HPDE6-E6E7 (cell line): ENCODE results near the gene MRPL43.
"Not testable (repeated sequence)": the region's sequence is repeated elsewhere in the genome, so short reads cannot be mapped to it uniquely, and the experiment has no call there.

Source experiments
- DNase-seq: peaks from one replicate; pipeline ENCODE4 v3.0.0; 2011; ENCODE audit warnings: missing footprints; ENCODE audit errors: extremely low spot score

The MRPL43 gene

DNA sequence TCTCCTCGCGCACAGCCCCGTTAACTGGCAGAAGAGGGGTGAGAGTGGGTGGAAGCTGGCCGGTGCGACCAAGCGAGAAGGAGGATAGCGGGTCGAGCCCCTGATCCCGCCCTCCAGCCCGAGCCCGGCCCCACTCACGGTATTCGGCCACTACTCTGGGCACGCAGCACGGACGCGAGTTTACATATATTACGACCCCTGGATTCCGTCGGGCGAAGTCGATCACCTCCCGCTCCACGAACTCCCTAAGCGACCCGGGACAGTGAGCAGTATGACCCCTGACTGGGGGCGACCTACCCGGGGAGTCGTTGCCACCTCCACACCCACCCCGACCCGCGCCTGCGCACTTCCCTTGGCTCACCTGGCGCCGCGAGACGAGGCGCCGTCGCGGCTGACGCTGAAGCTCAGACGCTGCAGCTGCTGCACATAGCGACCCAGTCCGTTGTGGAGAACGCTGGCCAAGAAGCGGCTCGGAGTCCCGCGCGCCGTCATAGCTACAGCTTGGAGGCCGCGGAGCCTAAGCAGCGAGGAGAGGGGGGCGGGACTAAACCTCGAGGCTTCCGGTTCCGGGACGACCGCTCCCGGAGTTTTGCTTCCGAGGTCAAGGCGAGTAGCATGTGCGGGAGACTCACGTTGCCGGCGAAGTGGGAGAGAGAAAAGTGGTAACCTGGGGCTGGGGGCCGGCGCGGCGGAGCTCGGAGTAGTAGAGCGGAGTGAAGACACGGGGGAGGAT, at the start of gene MRPL43, which contains the start of gene TWNK:
MRPL43 (minus strand) TSS at position 546 of the 733 bp plus-strand sequence; CDS start at position 492, 54 bp downstream.
TWNK (plus strand) TSS at position 592 of the 733 bp plus-strand sequence. CDS start 668 bp downstream, outside the sequence.
- DNase-seq = peak; percentile 81

DNA sequence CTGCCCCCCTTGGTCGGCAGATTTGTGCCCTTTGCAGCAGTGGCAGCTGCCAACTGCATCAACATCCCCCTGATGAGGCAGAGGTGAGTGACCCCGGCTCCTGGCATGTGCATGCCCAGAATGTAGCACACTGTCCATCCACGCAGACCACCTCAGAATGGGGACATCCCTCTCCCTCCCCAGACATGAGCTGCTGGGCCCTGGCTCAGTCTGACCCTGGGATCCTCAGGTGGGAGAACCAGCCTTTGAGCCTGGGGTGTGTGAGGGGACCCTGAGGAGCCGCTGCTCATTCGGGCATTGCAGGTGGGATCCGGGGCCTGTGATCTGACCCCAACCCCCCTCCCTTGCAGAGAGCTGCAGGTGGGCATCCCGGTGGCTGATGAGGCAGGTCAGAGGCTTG, 49.4 kb upstream of the MRPL43 start:
- no peak for DNase-seq

DNA sequence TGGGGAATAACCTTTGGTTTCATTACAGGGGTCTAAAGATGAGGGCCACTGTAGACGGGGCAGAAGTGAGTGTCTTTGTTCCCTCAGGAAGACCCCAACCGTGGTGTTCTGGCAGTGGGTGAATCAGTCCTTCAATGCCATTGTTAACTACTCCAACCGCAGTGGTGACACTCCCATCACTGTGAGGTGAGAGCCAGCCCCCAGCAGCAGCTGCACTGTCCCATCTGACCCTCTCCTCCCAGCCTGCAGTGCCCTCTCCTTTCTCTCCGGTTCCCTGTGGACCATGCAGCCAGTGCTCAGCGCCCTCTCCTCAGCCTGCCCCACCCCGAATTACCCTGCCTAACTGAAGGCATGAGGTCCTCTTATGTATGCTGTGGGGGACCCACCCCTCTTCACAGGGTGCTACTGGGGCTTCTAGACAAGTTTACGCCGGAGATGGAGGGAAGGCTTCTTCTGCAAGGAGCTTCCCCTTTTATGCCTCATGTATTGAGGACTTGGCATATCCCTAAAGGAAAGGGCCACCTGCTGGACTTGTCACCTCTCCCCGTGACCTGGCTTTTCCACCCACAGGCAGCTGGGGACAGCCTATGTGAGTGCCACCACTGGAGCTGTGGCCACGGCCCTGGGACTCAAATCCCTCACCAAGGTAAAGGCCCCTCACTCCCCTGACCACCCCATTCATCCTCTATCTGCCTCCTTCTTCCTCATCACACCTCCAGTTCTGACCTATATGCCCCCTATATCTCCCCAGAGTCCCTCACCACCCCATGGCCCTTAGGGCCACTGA, 48.8 kb upstream of the MRPL43 start:
- DNase-seq = no peak

DNA sequence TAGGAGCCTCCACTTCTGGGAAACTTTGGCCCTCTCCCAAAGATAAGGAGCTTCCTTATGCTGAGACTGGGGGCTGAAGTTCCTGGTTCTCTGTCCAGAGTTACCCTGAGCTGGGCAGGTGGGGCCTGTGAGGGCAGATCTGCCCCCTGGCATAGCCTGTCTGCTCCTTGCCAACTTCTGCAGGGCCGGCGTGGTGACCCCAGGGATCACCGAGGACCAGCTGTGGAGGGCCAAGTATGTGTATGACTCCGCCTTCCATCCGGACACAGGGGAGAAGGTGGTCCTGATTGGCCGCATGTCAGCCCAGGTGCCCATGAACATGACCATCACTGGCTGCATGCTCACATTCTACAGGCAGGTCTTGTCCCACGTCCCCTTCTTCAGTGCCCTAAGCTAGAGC, 48.0 kb upstream of the MRPL43 start:
- DNase-seq = no peak

DNA sequence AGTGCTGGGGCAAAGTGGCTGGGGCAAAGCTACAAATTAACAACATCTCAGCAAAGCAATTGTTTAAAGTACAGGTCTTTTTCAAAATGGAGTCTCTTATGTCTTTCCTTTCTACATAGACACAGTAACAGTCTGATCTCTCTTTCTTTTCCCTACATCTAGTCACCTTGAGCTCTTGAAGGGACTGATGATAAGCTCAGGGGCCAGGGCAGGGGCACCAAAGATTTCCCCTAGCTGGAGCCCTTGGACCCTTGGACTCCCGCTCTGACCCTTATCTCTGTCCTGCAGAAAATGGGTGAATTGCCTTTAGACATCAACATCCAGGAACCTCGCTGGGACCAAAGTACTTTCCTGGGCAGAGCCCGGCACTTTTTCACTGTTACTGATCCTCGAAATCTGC, 47.1 kb upstream of the MRPL43 start:
- not testable (repeated sequence) for DNase-seq

DNA sequence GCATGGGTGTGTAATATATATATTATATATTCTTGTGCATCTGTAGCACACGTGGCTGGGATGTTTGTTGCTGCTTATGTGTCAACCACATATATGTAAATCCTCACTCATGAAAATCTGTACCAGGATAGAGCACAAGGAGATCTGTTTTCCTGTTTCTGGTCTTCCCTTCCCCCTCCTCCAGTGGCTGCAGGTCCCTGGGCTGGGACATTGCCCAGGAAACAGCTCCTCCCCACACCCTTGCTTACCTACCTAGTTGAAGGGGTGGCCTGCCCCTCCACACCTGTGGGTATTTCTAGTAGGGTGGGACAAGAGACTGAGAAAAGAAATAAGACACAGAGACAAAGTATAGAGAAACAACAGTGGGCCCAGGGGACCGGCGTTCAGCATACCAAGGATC, 46.0 kb upstream of the MRPL43 start:
- no peak for DNase-seq

DNA sequence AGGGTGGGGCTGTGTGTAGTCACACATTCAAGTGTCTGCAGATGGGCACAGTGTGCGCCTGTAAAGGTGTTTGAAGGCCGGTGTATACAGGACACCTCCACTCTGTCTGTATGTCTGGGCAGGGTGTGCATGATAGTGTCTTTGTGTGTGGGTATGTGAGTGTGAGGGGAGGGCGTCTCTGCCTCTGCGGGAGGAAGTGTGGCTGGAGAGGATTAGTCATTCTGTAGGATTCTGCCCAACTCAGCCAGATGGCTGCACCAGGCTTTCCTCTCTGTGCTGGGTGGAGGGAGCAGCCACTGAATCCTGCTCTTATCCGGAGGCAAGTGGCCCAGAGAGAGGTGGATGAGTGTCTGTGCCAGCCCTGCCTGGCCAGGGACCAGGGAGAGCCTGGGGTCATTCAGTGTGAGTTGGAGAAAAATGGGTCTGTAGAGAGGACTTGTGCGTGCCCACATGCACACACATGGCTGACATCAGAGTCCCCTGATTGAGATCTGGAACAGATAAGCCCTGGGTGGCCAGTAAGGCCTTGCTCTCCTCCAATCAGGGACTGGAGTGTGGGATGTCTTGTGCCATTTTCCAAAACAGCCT, 45.4 kb upstream of the MRPL43 start:
- peak; percentile 76 for DNase-seq

DNA sequence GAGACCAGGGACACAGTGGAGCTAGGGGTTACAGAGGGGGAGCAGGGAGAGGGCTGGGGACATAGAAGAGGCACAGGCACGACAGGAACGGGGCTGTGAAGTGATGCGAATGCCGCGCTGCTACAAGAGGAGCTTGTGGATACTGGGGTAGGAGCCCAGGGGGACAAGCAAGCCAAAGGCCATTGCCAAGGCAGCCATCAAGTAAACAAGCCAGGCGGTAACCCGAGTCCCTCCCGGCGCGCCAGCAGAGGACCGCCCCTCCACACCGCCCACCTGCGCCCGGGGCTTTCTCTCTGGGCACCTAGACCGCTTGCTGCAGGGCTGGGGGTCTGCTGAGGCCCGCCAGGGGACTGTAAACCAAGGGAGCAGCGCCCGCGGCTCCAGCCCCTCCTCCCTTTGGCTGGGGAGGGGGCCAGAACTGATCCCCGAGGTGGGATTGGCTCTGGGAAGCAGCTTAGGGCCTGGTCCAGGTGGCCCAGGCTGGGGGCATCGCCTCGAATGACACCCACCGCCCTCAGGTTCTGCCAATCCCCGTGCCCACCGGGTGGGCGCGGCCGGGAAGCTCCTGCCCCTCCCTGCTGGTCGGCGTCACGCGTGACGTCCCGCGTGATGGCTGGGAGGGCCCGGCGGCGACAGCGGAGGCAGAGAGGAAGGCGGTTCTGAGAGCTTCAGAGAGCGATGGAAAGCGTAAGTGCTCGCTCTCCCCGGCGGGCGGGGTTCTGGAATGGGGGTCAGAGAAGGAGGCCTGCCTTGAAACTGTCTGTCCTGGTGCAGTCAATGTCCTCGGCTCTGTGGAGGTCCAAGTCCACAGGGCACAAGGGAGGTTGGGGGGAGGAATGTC, 44.7 kb upstream of the MRPL43 start:
- DNase-seq = peak; percentile 33

DNA sequence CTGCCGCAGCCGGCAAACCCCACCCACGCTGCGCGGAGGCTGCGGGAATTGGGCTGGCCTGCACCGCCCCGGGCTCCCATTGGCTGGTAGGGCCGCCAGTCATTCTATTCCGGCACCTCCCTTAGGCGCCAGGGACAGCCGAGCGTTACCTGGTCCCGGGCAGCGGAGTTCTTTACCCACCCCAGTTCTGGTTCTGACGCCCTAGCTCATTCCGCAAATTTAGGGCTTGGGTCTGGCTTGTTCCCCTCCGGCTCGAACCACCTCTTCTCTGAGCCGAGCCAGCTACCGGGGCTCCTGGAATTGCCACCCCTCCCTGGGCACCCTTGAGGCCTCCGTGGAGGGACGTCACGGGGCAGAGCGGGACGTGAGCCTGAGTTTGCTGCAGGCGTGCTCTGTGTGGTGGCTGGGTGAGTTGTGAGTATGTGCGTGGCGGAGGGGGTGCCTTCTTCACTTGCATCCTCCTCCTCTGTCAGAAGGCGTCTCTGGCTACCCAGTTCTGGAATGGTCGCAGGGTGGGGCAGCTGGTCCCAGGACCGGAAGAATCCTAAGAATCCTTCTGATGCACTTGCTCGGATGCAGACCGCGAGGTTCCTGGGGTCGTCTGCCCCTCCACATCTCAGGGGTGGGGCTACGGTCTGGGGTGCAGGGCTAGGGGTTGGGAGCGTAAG, 44.0 kb upstream of the MRPL43 start, which contains the start of the genes PDZD7 and SFXN3:
PDZD7 (minus strand) TSS at position 2 of the 668 bp plus-strand sequence. CDS start 910 bp downstream, outside the sequence.
SFXN3 (plus strand) TSS at position 107 of the 668 bp plus-strand sequence. CDS start 3,461 bp downstream, outside the sequence.
- DNase-seq = peak; percentile 98

DNA sequence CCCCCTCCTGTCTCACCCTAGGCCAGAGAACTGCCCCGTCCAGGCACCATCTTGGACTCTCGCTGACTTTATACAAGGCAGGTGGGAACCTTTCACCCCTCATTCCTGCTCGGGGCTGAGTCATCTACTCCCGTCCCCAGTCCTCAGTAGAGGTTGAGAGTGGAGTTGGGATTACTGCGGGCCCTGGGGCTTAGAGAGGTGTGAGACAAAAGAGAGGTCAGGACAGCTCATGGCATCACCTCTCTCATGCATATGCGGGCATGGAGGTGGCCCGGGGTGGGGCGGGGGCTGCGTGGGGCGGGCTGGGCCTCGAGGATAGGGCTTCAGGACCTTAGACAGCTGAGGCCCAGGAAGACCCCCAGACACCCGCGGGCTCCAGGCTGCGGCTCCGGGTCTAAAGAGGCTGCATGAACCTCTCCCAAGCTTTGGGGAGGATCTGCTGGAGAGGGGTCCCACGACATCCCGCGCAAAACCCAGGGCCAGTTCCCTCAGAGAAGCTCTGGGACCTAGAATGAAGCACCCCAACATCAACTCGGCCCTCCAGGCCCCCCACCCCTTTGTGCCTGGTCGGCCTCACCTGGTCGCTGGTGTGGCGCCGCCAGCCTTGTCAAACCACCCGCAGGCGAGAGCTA, 43.3 kb upstream of the MRPL43 start:
- DNase-seq = peak; percentile 42

DNA sequence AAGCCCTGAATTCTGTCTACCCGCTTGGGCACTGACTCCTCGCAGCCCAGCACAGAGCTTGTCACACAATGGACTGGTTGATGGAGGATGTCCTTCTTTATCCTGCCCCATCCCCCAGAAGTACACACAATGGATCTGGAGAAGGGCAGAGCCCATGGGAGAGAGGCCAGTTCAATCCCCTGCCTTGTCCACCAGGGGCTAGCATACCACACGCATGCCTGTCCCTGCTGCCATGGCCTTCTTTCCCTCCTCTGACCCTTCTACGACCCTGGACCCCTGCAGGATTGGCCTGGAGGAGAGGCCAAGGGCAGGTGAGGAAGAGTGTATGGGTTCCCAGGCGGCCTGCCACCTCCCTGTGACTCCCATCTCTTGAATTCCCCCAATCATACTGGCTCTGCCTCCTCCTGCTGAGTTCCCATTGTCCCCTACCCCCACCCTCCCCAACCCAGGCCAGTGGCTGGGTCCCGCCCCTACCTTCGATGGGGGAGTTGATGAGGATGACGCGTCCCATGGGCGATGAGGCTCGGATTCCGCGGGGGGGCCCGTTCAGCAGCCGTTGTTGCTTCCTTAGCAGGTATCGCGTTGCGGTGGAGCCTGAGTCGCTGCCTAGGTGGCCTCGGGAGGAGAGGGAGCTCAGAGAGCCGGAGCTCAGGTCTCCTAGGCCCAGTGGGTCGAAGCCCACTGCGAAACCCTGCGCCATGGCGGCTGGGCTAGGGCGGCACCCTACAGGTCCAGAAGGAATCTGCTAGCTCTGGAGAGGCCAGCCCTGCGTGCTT, 42.4 kb upstream of the MRPL43 start:
- DNase-seq = no peak

DNA sequence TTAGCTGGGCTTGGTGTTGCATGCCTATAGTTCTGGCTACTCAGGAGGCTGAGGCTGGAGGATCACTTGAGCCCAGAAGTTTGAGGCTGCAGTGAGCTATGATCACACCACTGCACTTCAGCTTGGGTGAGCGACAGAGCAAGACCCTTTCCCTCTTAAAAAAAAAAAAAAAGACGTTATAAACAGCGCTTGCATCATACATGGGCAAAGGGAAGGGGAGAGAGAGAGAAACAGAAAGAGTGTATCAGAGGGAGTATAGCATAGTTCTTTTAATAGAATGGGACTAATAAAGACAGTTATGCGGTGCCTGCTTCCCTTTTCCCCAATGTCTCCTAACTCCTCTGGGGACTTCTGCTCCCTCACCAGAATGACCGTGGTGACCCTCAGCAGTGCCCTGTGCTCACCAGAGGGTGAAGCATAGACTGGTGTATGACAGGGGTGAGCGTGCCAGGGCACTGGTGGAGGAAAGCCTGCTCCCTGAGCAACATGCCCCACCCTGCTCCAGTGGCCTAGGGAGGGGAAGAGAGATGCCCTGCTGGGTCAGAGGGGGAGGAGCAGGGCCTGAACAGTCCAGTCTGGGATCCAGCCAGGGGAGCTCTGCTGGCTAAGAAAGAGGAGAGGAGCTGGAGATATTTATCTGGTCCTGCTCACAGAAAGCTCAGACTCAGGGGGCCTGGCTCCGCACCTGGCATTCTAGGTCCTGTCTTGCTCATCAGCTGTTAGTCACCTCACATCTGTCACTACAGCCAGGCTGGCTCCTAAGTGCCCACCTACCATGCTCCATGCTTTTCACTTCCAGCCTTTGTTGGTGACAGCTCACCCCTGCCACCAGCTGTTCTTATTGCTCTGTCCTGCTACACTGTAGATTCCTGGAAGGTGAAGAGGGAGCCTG, 41.4 kb upstream of the MRPL43 start:
- DNase-seq = no peak

DNA sequence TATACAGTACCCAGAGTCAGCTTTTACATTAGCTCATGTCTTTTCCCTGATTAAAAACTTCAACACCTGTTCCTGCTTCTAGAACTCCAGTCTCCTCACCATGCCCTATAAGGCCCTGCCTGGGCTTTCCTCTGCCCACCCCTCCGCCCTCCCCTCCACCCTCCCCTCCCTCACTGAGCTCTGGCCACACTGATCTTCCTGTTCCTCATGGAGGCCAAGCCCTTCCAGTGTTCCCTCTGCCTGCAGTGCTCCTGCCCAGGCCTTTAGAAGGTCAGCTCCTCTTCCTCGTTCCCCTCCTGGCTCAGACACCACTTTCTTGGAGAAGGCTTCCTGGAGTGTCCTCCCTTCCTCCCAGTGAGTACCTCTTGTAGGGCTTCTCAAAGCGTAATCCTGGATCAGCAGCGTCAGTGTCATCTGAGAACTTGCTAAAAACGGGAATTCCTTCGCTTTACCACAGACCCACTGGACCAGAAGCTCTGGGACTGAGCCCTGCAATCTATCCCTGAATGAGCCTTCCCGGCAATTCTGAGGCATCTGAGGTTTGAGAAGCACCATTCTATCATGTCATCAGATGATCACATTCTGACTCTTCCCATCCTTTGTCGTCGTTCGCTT, 39.9 kb upstream of the MRPL43 start:
- no peak for DNase-seq

DNA sequence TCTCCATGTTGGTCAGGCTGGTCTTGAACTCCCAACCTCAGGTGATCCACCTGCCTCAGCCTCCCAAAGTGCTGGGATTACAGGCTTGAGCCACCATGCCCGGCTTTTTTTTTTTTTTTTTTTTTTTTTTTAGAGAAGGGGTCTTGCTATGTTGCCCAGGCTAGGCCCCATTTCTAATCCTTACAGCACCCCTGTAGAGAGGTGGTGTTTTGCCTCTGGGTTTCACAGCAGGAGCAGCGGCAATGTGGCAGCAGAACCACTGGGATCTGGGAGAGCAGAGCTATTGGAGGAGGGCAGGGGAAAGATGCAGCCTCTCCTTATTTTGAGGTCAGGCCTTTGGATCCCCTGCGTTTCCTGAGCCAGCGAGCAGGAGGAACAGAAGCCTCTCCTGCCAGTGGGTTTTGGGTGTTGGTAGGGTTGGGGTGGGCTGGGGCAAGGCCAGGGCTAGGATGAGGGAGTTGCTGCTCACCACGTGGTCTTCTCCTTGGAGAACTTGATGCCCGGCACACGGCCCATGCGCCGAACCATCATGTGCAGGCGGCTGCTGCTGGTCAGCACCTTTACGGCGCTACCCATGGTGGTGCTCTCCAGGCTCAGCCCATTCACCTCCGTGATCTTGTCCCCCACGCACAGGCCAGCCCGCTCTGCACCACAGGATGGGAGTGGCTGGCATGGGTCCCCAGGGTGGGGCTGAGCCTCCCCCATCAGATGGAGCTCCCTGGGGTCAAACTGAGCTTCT, 35.8 kb upstream of the MRPL43 start:
- no peak for DNase-seq

DNA sequence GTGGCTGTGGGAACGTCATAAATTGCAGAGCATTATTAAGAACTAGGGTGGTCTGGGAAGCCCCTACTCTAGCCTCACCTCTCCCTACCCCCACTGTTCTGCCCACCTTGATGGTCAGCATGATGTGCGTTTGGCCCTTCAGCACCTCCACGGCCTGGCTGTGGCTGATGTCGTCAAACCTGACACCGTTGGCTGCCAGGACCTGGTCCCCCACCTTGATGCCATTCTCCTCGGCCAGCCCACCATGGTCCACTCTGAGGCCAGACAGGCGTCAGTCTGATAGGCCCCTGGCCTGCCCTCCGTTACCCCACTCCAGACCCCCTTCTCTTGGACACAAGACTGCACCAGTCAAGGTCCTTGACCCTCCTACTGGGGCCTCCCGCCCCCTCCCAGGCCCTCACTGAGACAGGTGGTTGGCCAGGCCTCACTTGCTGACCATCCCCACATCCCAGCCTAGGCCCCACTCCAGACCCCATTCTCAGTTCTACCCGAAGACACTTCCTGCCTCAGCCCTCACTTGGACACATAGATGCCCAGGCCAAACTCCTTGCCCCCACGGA, 34.5 kb upstream of the MRPL43 start:
- no peak for DNase-seq

DNA sequence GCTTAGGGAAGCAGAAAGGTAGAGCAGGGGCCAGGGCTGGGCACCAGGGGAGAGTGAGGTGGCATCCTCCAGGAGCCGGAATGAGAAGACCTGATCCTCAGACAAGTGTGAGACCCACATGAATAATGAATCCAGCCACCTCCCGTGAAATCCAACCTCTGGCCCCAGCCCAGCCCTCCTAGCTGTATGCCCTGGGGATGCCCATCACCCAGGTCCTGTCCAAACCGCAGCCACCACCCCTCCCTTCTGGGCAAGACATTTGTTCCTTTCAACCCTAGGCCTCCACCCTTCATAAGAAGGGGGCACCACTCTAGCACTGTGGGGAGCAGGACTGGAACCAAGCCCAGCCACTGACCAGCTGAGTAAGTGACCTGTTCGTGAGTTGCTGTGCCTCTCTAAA, 33.9 kb upstream of the MRPL43 start:
- DNase-seq = no peak
